HEK293 (cell line): Measurements from ENCODE around the gene CERS4.

ENCODE experiments used
- CTCF ChIA-PET: fragments of 350-600 bp; formaldehyde crosslinking; extraction: SDS; loops from one replicate; lab custom pipeline; 2021; ENCODE audit warnings: antibody characterized with exemption; lab: Yijun Ruan, JAX
- POLR2A ChIA-PET: fragments of 300-600 bp; formaldehyde crosslinking; extraction: SDS; loops from one replicate; lab custom pipeline; 2020; ENCODE audit warnings: antibody characterized with exemption, inconsistent platforms; lab: Yijun Ruan, JAX
- H3K27ac ChIP-seq: fragments of 200-500 bp; sonication (Bioruptor generic); 2 replicates; pipeline ENCODE4 v1.5.1; 2014; ENCODE audit warnings: low read depth, low read length, control low read depth, inconsistent platforms; ENCODE audit errors: extremely low read depth
- H3K36me3 ChIP-seq, 2 experiments: fragments of 200-500 bp in 1 of 2; sonication (Bioruptor generic) in 1 of 2; 1 replicate in 1 of 2; 2 replicates in 1 of 2; pipeline ENCODE4 v1.5.1; 2014 to 2017; ENCODE audit warnings: inconsistent platforms in 2 of 2, low read length in 2 of 2; ENCODE audit not compliant: control insufficient read depth in 2 of 2, insufficient read depth in 1 of 2
- H3K4me1 ChIP-seq: fragments of 200-500 bp; sonication (Bioruptor generic); 2 replicates; pipeline ENCODE4 v1.5.1; 2014; ENCODE audit warnings: mild to moderate bottlenecking, low read length, inconsistent platforms; ENCODE audit not compliant: control insufficient read depth, insufficient read depth
- H3K4me3 ChIP-seq: 2 replicates; pipeline ENCODE4 v1.5.1; 2011; ENCODE audit warnings: low read depth, mild to moderate bottlenecking, control low read depth, low read length, moderate library complexity
- H3K9me3 ChIP-seq: fragments of 200-500 bp; sonication (Bioruptor generic); 2 replicates; pipeline ENCODE4 v1.5.1; 2014; ENCODE audit warnings: low read depth, low read length, inconsistent platforms; ENCODE audit not compliant: control insufficient read depth, insufficient read depth
- PRDM4 ChIP-seq: fragments of 450-650 bp; formaldehyde crosslinking; IDR thresholded peaks from 2 replicates; pipeline ENCODE4 v1.5.1; 2017; ENCODE audit warnings: missing biosample characterization, missing genetic modification characterization
- WT1 ChIP-seq: fragments of 450-650 bp; formaldehyde crosslinking; IDR thresholded peaks from 2 replicates; pipeline ENCODE4 v1.5.1; 2016; ENCODE audit warnings: missing biosample characterization, missing genetic modification characterization
- ZBTB17 ChIP-seq: fragments of 450-650 bp; formaldehyde crosslinking; IDR thresholded peaks from 2 replicates; pipeline ENCODE4 v1.5.1; 2016; ENCODE audit warnings: missing biosample characterization, missing genetic modification characterization
- ZBTB48 ChIP-seq: fragments of 450-650 bp; formaldehyde crosslinking; IDR thresholded peaks from 2 replicates; pipeline ENCODE4 v1.5.1; 2016; ENCODE audit warnings: missing biosample characterization, missing genetic modification characterization
- ZBTB49 ChIP-seq: fragments of 450-650 bp; formaldehyde crosslinking; IDR thresholded peaks from 2 replicates; pipeline ENCODE4 v1.5.1; 2016; ENCODE audit warnings: missing biosample characterization, missing genetic modification characterization, low read depth
- ZFP69B ChIP-seq: fragments of 450-650 bp; formaldehyde crosslinking; IDR thresholded peaks from 2 replicates; pipeline ENCODE4 v1.5.1; 2016; ENCODE audit warnings: missing biosample characterization, missing genetic modification characterization
- ZIC2 ChIP-seq: fragments of 450-650 bp; formaldehyde crosslinking; IDR thresholded peaks from 2 replicates; pipeline ENCODE4 v1.5.1; 2016; ENCODE audit warnings: missing biosample characterization, missing genetic modification characterization
- ZNF121 ChIP-seq: fragments of 450-650 bp; formaldehyde crosslinking; IDR thresholded peaks from 2 replicates; pipeline ENCODE4 v1.5.1; 2016; ENCODE audit warnings: missing biosample characterization, missing genetic modification characterization
- ZNF140 ChIP-seq: fragments of 450-650 bp; formaldehyde crosslinking; IDR thresholded peaks from 2 replicates; pipeline ENCODE4 v1.5.1; 2016; ENCODE audit warnings: missing biosample characterization, missing genetic modification characterization
- ZNF280C ChIP-seq: fragments of 450-650 bp; formaldehyde crosslinking; IDR thresholded peaks from 2 replicates; pipeline ENCODE4 v1.5.1; 2016; ENCODE audit warnings: missing biosample characterization, missing genetic modification characterization
- ZNF280D ChIP-seq: fragments of 450-650 bp; formaldehyde crosslinking; IDR thresholded peaks from 2 replicates; pipeline ENCODE4 v1.5.1; 2016; ENCODE audit warnings: missing biosample characterization, missing genetic modification characterization
- ZNF350 ChIP-seq: fragments of 450-650 bp; formaldehyde crosslinking; IDR thresholded peaks from 2 replicates; pipeline ENCODE4 v1.5.0; 2017; ENCODE audit warnings: missing biosample characterization, mild to moderate bottlenecking, missing genetic modification characterization
- ZNF394 ChIP-seq: fragments of 450-650 bp; formaldehyde crosslinking; IDR thresholded peaks from 2 replicates; pipeline ENCODE4 v1.5.1; 2016; ENCODE audit warnings: missing biosample characterization, missing genetic modification characterization, mild to moderate bottlenecking, moderate library complexity, borderline replicate concordance
- ZNF521 ChIP-seq: fragments of 450-650 bp; formaldehyde crosslinking; IDR thresholded peaks from 2 replicates; pipeline ENCODE4 v1.5.1; 2017; ENCODE audit warnings: missing biosample characterization, mild to moderate bottlenecking, missing genetic modification characterization
- ZNF530 ChIP-seq: fragments of 450-650 bp; formaldehyde crosslinking; IDR thresholded peaks from 2 replicates; pipeline ENCODE4 v1.5.1; 2016; ENCODE audit warnings: low read depth, missing biosample characterization, missing genetic modification characterization
- ZNF571 ChIP-seq: fragments of 450-650 bp; formaldehyde crosslinking; IDR thresholded peaks from 2 replicates; pipeline ENCODE4 v1.5.0; 2017; ENCODE audit warnings: missing biosample characterization, missing genetic modification characterization
- ZNF629 ChIP-seq: fragments of 450-650 bp; formaldehyde crosslinking; IDR thresholded peaks from 2 replicates; pipeline ENCODE4 v1.5.1; 2017; ENCODE audit warnings: missing biosample characterization, missing genetic modification characterization
- ZNF658 ChIP-seq: fragments of 450-650 bp; formaldehyde crosslinking; IDR thresholded peaks from 2 replicates; pipeline ENCODE4; 2016; ENCODE audit warnings: missing biosample characterization, missing genetic modification characterization
- ZNF76 ChIP-seq: fragments of 450-650 bp; formaldehyde crosslinking; IDR thresholded peaks from 2 replicates; pipeline ENCODE4; 2016; ENCODE audit warnings: low read depth, missing biosample characterization, missing genetic modification characterization, borderline replicate concordance
- ZNF792 ChIP-seq: fragments of 450-650 bp; formaldehyde crosslinking; IDR thresholded peaks from 2 replicates; pipeline ENCODE4 v1.5.1; 2016; ENCODE audit warnings: missing biosample characterization, missing genetic modification characterization
- ZNF837 ChIP-seq: fragments of 450-650 bp; formaldehyde crosslinking; IDR thresholded peaks from 2 replicates; pipeline ENCODE4 v1.5.1; 2016; ENCODE audit warnings: missing biosample characterization, missing genetic modification characterization
- TF ChIP-seq, protein P1 (sequence below): fragments of 450-650 bp; formaldehyde crosslinking; IDR thresholded peaks from 2 replicates; pipeline ENCODE4 v1.5.1; 2016; ENCODE audit warnings: missing biosample characterization, missing genetic modification characterization, low read depth

Gene CERS4

GRCh38 chr19:8174706-8175105, 34.5 kb upstream of the CERS4 start:
- Histone ChIP-seq H3K4me1 (no peaks in the 10 kb centered on the region), H3K27ac (no peak overlapping the region), H3K4me3 (no peak overlapping the region)
- CTCF ChIA-PET = interaction anchor here (0.6 kb wide), 1 partner anchor 793 kb away, joined by 3 read pairs; no protein-coding TSS in a partner anchor
- POLR2A ChIA-PET = interaction anchor here (0.5 kb wide), 1 partner anchor 241 kb away, joined by 3 read pairs; no protein-coding TSS in a partner anchor
- no peak for TF ChIP-seq ZNF629
- TF ChIP-seq ZNF521 = no peak
- no peak for TF ChIP-seq ZNF76 (tag by site-specific recombination)
- TF ChIP-seq, protein P1, sequence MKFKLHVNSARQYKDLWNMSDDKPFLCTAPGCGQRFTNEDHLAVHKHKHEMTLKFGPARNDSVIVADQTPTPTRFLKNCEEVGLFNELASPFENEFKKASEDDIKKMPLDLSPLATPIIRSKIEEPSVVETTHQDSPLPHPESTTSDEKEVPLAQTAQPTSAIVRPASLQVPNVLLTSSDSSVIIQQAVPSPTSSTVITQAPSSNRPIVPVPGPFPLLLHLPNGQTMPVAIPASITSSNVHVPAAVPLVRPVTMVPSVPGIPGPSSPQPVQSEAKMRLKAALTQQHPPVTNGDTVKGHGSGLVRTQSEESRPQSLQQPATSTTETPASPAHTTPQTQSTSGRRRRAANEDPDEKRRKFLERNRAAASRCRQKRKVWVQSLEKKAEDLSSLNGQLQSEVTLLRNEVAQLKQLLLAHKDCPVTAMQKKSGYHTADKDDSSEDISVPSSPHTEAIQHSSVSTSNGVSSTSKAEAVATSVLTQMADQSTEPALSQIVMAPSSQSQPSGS = no peak
- TF ChIP-seq WT1 = no peak
- no peak for TF ChIP-seq ZNF837 (tag by site-specific recombination)
- TF ChIP-seq ZNF571 (tag by site-specific recombination) = no peak
- TF ChIP-seq, all 188 proteins: peak for 0
- Histone ChIP-seq H3K9me3 (no peaks in the 10 kb centered on the region), H3K36me3 (no peaks in the 10 kb centered on the region)

DNA sequence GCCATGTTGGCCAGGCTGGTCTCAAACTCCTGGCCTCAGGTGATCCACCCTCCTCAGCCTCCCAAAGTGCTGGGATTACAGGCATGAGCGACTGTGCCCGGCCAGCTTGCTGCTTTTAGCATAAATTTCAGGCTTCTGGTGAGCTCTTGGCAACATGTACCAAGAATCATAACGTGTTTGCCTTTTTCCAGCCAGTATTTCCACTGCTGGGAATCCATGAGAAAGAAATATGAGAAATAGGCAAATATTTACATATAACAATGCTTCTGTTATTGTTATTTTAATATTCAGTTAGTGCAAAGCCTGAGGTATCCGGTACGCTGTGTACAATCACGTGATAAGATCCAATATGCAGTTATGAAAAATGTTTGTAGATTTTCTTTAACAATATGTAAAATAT, 29.2 kb upstream of the CERS4 start:
- Histone ChIP-seq H3K36me3 (no peaks in the 10 kb centered on the region), H3K4me1 (no peaks in the 10 kb centered on the region), H3K27ac (no peak overlapping the region), H3K9me3 (no peaks in the 10 kb centered on the region), H3K4me3 (no peak overlapping the region)
- POLR2A ChIA-PET = no interaction called here
- CTCF ChIA-PET = interaction anchor here (0.6 to 1.1 kb wide), 2 partner anchors 16 to 46 kb away, joined by 3 read pairs; no protein-coding TSS in a partner anchor
- TF ChIP-seq ZBTB48 (no peak), ZNF658 (tag by site-specific recombination) (no peak), ZNF140 (tag by site-specific recombination) (no peak), ZBTB17 (tag by site-specific recombination) (no peak), ZNF280D (tag by site-specific recombination) (no peak), ZNF530 (no peak), ZNF394 (tag by site-specific recombination) (no peak), ZIC2 (tag by site-specific recombination) (no peak), PRDM4 (tag by site-specific recombination) (no peak), ZNF280C (tag by site-specific recombination) (no peak), ZNF350 (no peak), ZNF571 (tag by site-specific recombination) (no peak), ZFP69B (tag by site-specific recombination) (no peak), ZNF792 (tag by site-specific recombination) (no peak), ZNF121 (tag by site-specific recombination) (no peak), ZBTB49 (no peak)
